Measurements from ENCODE around the gene EI24.

The EI24 gene

GRCh38 chr11:125568970-125569914 is at the start of gene EI24:
Gene EI24 (plus strand): TSS chr11:125569477. CDS start chr11:125572528, 3,051 bp downstream.
- Histone ChIP-seq H3K4me2 (ENCODE audit: low read depth, low read length, poor library complexity, severe bottlenecking) (peak within 1 kb of the TSS; percentile 93), H3K27me3 (ENCODE audit: low read length) (no peaks in the 10 kb centered on the region), H3F3A (ENCODE audit: insufficient read depth) (no peaks in the 10 kb centered on the region), H3K79me2 (ENCODE audit: insufficient read depth, low read length) (peaks cover 16% of the 10 kb centered on the region), H3K9me2 (replicated peaks; ENCODE audit: insufficient read depth, low read length) (no peaks in the 10 kb centered on the region), H3K4me3 (ENCODE audit: insufficient read depth, low read length, poor library complexity, severe bottlenecking) (peak within 1 kb of the TSS; percentile 72), H3K9ac (ENCODE audit: low read length) (peak within 1 kb of the TSS; percentile 97), H3K9me3 (ENCODE audit: insufficient read depth, low read length) (no peaks in the 10 kb centered on the region), H2AFZ (ENCODE audit: low read depth, low read length, severe bottlenecking) (peak within 1 kb of the TSS; percentile 77), H3K27ac (ENCODE audit: low read depth, low read length) (peak within 1 kb of the TSS; percentile 71), H4K20me1 (ENCODE audit: low read depth, low read length) (no peaks in the 10 kb centered on the region), H3K36me3 (ENCODE audit: low read length) (no peaks in the 10 kb centered on the region)
- TF ChIP-seq CTCF (IDR thresholded peaks at IDR 0.05; ENCODE audit: insufficient read depth, low read length, poor library complexity, severe bottlenecking) (peak; percentile 25), EZH2phosphoT487 (conservative IDR thresholded peaks at IDR 0.05; ENCODE audit: low read length) (no peak)

DNA sequence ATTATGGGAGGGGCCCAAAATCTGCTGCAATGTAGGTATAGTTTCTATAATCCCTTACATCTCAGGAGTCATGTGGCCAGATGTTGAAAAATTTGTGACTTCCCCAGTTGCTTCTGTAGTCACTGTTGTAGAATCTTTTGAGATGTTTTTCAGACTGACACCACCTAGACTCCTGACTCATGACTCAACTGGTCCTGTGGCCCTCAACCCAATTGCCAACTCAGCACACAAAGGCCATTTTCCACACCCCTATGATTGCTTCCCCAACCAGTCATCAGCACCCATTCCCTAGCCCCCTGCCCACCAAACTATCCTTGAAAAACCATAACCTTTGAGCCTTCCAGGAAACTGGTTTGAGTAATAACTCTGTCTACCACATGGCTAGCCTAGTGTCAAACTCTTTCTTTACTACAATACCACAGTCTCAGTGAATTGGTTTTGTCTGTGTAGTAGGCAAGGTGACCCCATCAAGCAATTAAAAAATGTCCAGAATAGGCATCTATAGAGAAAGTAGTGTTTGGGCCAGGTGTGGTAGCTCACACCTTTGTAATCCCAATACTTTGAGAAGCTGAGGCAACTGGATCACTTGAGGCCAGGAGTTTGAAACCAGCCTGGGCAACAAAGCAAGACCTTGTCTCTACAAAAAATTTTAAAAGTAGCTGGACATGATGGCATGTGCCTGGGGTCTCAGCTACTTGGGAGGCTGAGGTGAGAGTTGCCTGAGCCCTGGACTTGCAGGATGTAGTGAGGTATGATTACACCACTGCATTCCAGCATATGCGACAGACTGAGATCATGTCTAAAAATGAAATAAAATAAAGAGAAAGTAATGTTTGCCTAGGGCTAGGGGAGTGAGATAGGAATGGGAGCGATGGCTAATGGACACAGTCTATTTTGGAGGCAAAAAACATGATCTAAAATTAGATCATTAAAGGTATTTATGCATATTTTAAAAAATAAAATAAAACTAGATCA is 49.1 kb upstream of the EI24 start:
- Histone ChIP-seq H3K9ac (ENCODE audit: low read length) (no peak overlapping the region), H3F3A (ENCODE audit: insufficient read depth) (no peaks in the 10 kb centered on the region), H3K4me2 (ENCODE audit: low read depth, low read length, poor library complexity, severe bottlenecking) (no peak overlapping the region), H3K9me3 (ENCODE audit: insufficient read depth, low read length) (no peaks in the 10 kb centered on the region), H3K4me3 (ENCODE audit: insufficient read depth, low read length, poor library complexity, severe bottlenecking) (no peak overlapping the region), H3K27me3 (ENCODE audit: low read length) (no peaks in the 10 kb centered on the region), H3K27ac (ENCODE audit: low read depth, low read length) (no peak overlapping the region), H3K36me3 (ENCODE audit: low read length) (no peaks in the 10 kb centered on the region), H3K9me2 (replicated peaks; ENCODE audit: insufficient read depth, low read length) (no peaks in the 10 kb centered on the region), H2AFZ (ENCODE audit: low read depth, low read length, severe bottlenecking) (no peak overlapping the region), H3K79me2 (ENCODE audit: insufficient read depth, low read length) (no peaks in the 10 kb centered on the region), H4K20me1 (ENCODE audit: low read depth, low read length) (no peaks in the 10 kb centered on the region)
- TF ChIP-seq CTCF (IDR thresholded peaks at IDR 0.05; ENCODE audit: insufficient read depth, low read length, poor library complexity, severe bottlenecking) = no peak
- no peak for TF ChIP-seq EZH2phosphoT487 (conservative IDR thresholded peaks at IDR 0.05; ENCODE audit: low read length)

- H3K4me3 ChIP-seq (ENCODE audit: insufficient read depth, low read length, poor library complexity, severe bottlenecking) = no peak overlapping the region
- no peak overlapping the region for H3K27ac ChIP-seq (ENCODE audit: low read depth, low read length)
- no peaks in the 10 kb centered on the region for H3K9me3 ChIP-seq (ENCODE audit: insufficient read depth, low read length)
- H3K79me2 ChIP-seq (ENCODE audit: insufficient read depth, low read length) = no peaks in the 10 kb centered on the region
- no peaks in the 10 kb centered on the region for H3K27me3 ChIP-seq (ENCODE audit: low read length)
- TF ChIP-seq EZH2phosphoT487 (conservative IDR thresholded peaks at IDR 0.05; ENCODE audit: low read length) = no peak
- TF ChIP-seq CTCF (IDR thresholded peaks at IDR 0.05; ENCODE audit: insufficient read depth, low read length, poor library complexity, severe bottlenecking) = no peak
- H3K4me2 ChIP-seq (ENCODE audit: low read depth, low read length, poor library complexity, severe bottlenecking) = no peak overlapping the region
- H3K9ac ChIP-seq (ENCODE audit: low read length) = no peak overlapping the region
- H2AFZ ChIP-seq (ENCODE audit: low read depth, low read length, severe bottlenecking) = no peak overlapping the region
- no peaks in the 10 kb centered on the region for H4K20me1 ChIP-seq (ENCODE audit: low read depth, low read length)
- no peaks in the 10 kb centered on the region for H3K9me2 ChIP-seq (replicated peaks; ENCODE audit: insufficient read depth, low read length)
- H3F3A ChIP-seq (ENCODE audit: insufficient read depth) = no peaks in the 10 kb centered on the region
- no peaks in the 10 kb centered on the region for H3K36me3 ChIP-seq (ENCODE audit: low read length)
Measured at GRCh38 chr11:125525303-125525702, 44.0 kb upstream of the EI24 start.
